Neural progenitor cell (in vitro differentiated cells): ENCODE results near the gene BHMT. TPM values are rescaled to one million over a fixed set of nuclear protein-coding genes. Genes with fewer than 3 reads are reported as not detected.

Experiments
- DNase-seq: peaks from one replicate; pipeline ENCODE4 v3.0.0-alpha.2; 2016; ENCODE audit warnings: low spot score
- H2AFZ ChIP-seq: fragments of 200-600 bp; sonication (generic); replicated peaks from 2 replicates; pipeline ENCODE4 v1.6.1; 2016; ENCODE audit warnings: antibody characterized with exemption
- H3F3A ChIP-seq: fragments of 200-600 bp; sonication (generic); 2 replicates; pipeline ENCODE4 v1.6.1; 2016; ENCODE audit warnings: antibody characterized with exemption, low read depth
- H3K27ac ChIP-seq: fragments of 200-600 bp; sonication (generic); 2 replicates; pipeline ENCODE4 v1.5.1; 2016; ENCODE audit warnings: mild to moderate bottlenecking
- H3K27me3 ChIP-seq: fragments of 200-600 bp; sonication (generic); 2 replicates; pipeline ENCODE4 v1.6.1; 2016; ENCODE audit warnings: mild to moderate bottlenecking, moderate library complexity
- H3K36me3 ChIP-seq: fragments of 200-600 bp; sonication (generic); 2 replicates; pipeline ENCODE4 v1.5.1; 2016
- H3K4me1 ChIP-seq: fragments of 200-600 bp; sonication (generic); 2 replicates; pipeline ENCODE4 v1.6.1; 2016; ENCODE audit warnings: mixed run types
- H3K4me2 ChIP-seq: fragments of 200-600 bp; sonication (generic); 2 replicates; pipeline ENCODE4 v1.6.1; 2016
- H3K4me3 ChIP-seq: fragments of 200-600 bp; sonication (generic); 2 replicates; pipeline ENCODE4 v1.5.1; 2016
- H3K79me2 ChIP-seq: fragments of 200-600 bp; sonication (generic); 2 replicates; pipeline ENCODE4 v1.6.1; 2016; ENCODE audit warnings: low read depth
- H3K9ac ChIP-seq: fragments of 200-600 bp; sonication (generic); 2 replicates; pipeline ENCODE4 v1.6.1; 2016
- H3K9me3 ChIP-seq: fragments of 200-600 bp; sonication (generic); 2 replicates; pipeline ENCODE4 v1.5.1; 2016; ENCODE audit warnings: low read depth
- H4K20me1 ChIP-seq: fragments of 200-600 bp; sonication (generic); 2 replicates; pipeline ENCODE4 v1.6.1; 2016; ENCODE audit warnings: low read depth
- H3K27ac Mint-ChIP-seq: 3 replicates; pipeline ENCODE4 v1.8.0; 2021; ENCODE audit warnings: mixed read lengths
- H3K27me3 Mint-ChIP-seq: 2 replicates; pipeline ENCODE4 v1.8.0; 2022; ENCODE audit warnings: low read depth, mild to moderate bottlenecking, inconsistent platforms, moderate library complexity, mixed read lengths; ENCODE audit not compliant: insufficient read depth
- H3K36me3 Mint-ChIP-seq: 3 replicates; pipeline ENCODE4 v1.8.0; 2021; ENCODE audit warnings: mixed read lengths
- H3K4me1 Mint-ChIP-seq: 3 replicates; pipeline ENCODE4 v1.8.0; 2021; ENCODE audit warnings: mixed read lengths
- H3K4me3 Mint-ChIP-seq: 3 replicates; pipeline ENCODE4 v1.8.0; 2021; ENCODE audit warnings: mild to moderate bottlenecking, moderate library complexity, mixed read lengths
- H3K9me3 Mint-ChIP-seq: 3 replicates; pipeline ENCODE4 v1.8.0; 2020; ENCODE audit warnings: mixed read lengths
- CTCF ChIP-seq: fragments of 200-600 bp; sonication (generic); IDR thresholded peaks from 2 replicates; pipeline ENCODE4 v1.5.1; 2017; ENCODE audit warnings: antibody characterized with exemption, mild to moderate bottlenecking
- EZH2 ChIP-seq: fragments of 200-600 bp; sonication (generic); IDR thresholded peaks from 2 replicates; pipeline ENCODE4 v1.6.1; 2017; ENCODE audit warnings: antibody characterized with exemption, mild to moderate bottlenecking, moderate library complexity
- EZH2phosphoT487 ChIP-seq: fragments of 200-600 bp; sonication (generic); IDR thresholded peaks from 2 replicates; pipeline ENCODE4 v1.6.1; 2017; ENCODE audit warnings: antibody characterized with exemption
- total RNA-seq: library from RNA; depleted of rRNA; stranded (reverse); fragments of >200 nt; gene quantifications from 2 replicates; pipeline ENCODE4 v1.2.3, GENCODE V29; 2015; ENCODE audit warnings: low replicate concordance

Gene BHMT
- total RNA-seq, 1 donor from 2014 or later, result 0.45 TPM

- peaks cover 20% of the 10 kb centered on the region for H3K27me3 Mint-ChIP-seq
- Histone ChIP-seq H3K27me3 (peaks cover 27% of the 10 kb centered on the region), H3K9me3 (no peaks in the 10 kb centered on the region), H3K36me3 (no peaks in the 10 kb centered on the region), H3F3A (no peaks in the 10 kb centered on the region), H3K4me1 (peaks cover 17% of the 10 kb centered on the region), H4K20me1 (no peaks in the 10 kb centered on the region), H3K9ac (no peak overlapping the region), H3K4me3 (no peak overlapping the region), H3K4me2 (no peak overlapping the region), H3K27ac (no peak overlapping the region), H2AFZ (no peak overlapping the region), H3K79me2 (no peaks in the 10 kb centered on the region)
- H3K36me3 Mint-ChIP-seq, result no peaks in the 10 kb centered on the region
- no peak overlapping the region for H3K4me3 Mint-ChIP-seq
- H3K27ac Mint-ChIP-seq, result no peak overlapping the region
- TF ChIP-seq EZH2 (no peak), CTCF (no peak), EZH2phosphoT487 (no peak)
- no peak for DNase-seq
- H3K9me3 Mint-ChIP-seq, result peaks cover under 1% of the 10 kb centered on the region
- H3K4me1 Mint-ChIP-seq, result peaks cover 3% of the 10 kb centered on the region
Measured at GRCh38 chr5:79107020-79107796, 4.4 kb upstream of the BHMT start.

- Histone ChIP-seq H3K27ac (no peak overlapping the region), H3K4me1 (peaks cover 12% of the 10 kb centered on the region), H4K20me1 (no peaks in the 10 kb centered on the region), H3K36me3 (no peaks in the 10 kb centered on the region), H3K4me2 (no peak overlapping the region), H3K9me3 (no peaks in the 10 kb centered on the region), H3K27me3 (peaks cover 36% of the 10 kb centered on the region), H3F3A (no peaks in the 10 kb centered on the region), H3K79me2 (no peaks in the 10 kb centered on the region), H3K9ac (no peak overlapping the region), H3K4me3 (no peak overlapping the region), H2AFZ (no peak overlapping the region)
- Mint-ChIP-seq H3K4me3 (no peak overlapping the region), H3K9me3 (no peaks in the 10 kb centered on the region), H3K36me3 (no peaks in the 10 kb centered on the region), H3K27me3 (peaks cover 29% of the 10 kb centered on the region), H3K4me1 (no peaks in the 10 kb centered on the region), H3K27ac (no peak overlapping the region)
- DNase-seq, result no peak
- TF ChIP-seq EZH2, result no peak
- TF ChIP-seq CTCF, result no peak
- TF ChIP-seq EZH2phosphoT487, result no peak
Measured at GRCh38 chr5:79108086-79108485, 3.5 kb upstream of the BHMT start.

GRCh38 chr5:79108792-79109191 lies 2.8 kb upstream of the BHMT start:
- Histone ChIP-seq H4K20me1 (no peaks in the 10 kb centered on the region), H3K27me3 (peaks cover 43% of the 10 kb centered on the region), H3K9me3 (no peaks in the 10 kb centered on the region), H3K36me3 (no peaks in the 10 kb centered on the region), H3K79me2 (no peaks in the 10 kb centered on the region), H3K9ac (no peak overlapping the region), H3K4me1 (peaks cover 12% of the 10 kb centered on the region), H3K27ac (no peak overlapping the region), H3K4me2 (no peak overlapping the region), H2AFZ (no peak overlapping the region), H3F3A (no peaks in the 10 kb centered on the region), H3K4me3 (no peak overlapping the region)
- TF ChIP-seq EZH2, result no peak
- no peak for TF ChIP-seq EZH2phosphoT487
- no peak for TF ChIP-seq CTCF
- Mint-ChIP-seq H3K4me1 (no peaks in the 10 kb centered on the region), H3K27me3 (peaks cover 32% of the 10 kb centered on the region), H3K36me3 (no peaks in the 10 kb centered on the region), H3K27ac (no peak overlapping the region), H3K9me3 (no peaks in the 10 kb centered on the region), H3K4me3 (no peak overlapping the region)
- no peak for DNase-seq
